GM23338 (cell line): ENCODE data around the gene UCN2. TPM values are rescaled to one million over a fixed set of nuclear protein-coding genes. Genes with fewer than 3 reads are reported as not detected.

Experiments used
- ATAC-seq: fragments of 200-7000 bp; cut with Tn5 transposase; 3 replicates; pipeline ENCODE4 v1.9.1; 2020
- DNase-seq: peaks from one replicate; pipeline ENCODE4 v3.0.0-alpha.2; 2015; ENCODE audit warnings: low spot score
- H2AFZ ChIP-seq: fragments of 200-600 bp; sonication (generic); 2 replicates; pipeline ENCODE4 v1.8.0; 2016; ENCODE audit warnings: antibody characterized with exemption, mild to moderate bottlenecking, moderate library complexity
- H3F3A ChIP-seq: fragments of 200-600 bp; sonication (generic); replicated peaks from 2 replicates; pipeline ENCODE4 v1.8.0; 2017; ENCODE audit warnings: antibody characterized with exemption, mixed run types, low read depth
- H3K27ac ChIP-seq: fragments of 200-600 bp; sonication (generic); 2 replicates; pipeline ENCODE4 v1.6.1; 2016; ENCODE audit warnings: low read depth
- H3K27me3 ChIP-seq: fragments of 200-600 bp; sonication (generic); 2 replicates; pipeline ENCODE4 v1.8.0; 2016; ENCODE audit warnings: mild to moderate bottlenecking, mixed run types, moderate library complexity; ENCODE audit not compliant: insufficient read depth
- H3K36me3 ChIP-seq: fragments of 200-600 bp; sonication (generic); 2 replicates; pipeline ENCODE4 v1.8.0; 2016; ENCODE audit warnings: mild to moderate bottlenecking; ENCODE audit not compliant: insufficient read depth
- H3K4me1 ChIP-seq: fragments of 200-600 bp; sonication (generic); 2 replicates; pipeline ENCODE4 v1.8.0; 2016; ENCODE audit warnings: mild to moderate bottlenecking, moderate library complexity; ENCODE audit not compliant: insufficient read depth
- H3K4me2 ChIP-seq: fragments of 200-600 bp; sonication (generic); 2 replicates; pipeline ENCODE4 v1.7.1; 2017; ENCODE audit warnings: mixed run types
- H3K4me3 ChIP-seq: fragments of 200-600 bp; sonication (generic); 2 replicates; pipeline ENCODE4 v1.6.1; 2016; ENCODE audit warnings: mixed run types
- H3K79me2 ChIP-seq: fragments of 200-600 bp; sonication (generic); replicated peaks from 2 replicates; pipeline ENCODE4 v1.8.0; 2017; ENCODE audit warnings: mild to moderate bottlenecking; ENCODE audit not compliant: insufficient read depth
- H3K9me2 ChIP-seq: fragments of 200-600 bp; sonication (generic); 2 replicates; pipeline ENCODE4 v1.8.0; 2017; ENCODE audit not compliant: insufficient read depth
- H4K20me1 ChIP-seq: fragments of 200-600 bp; sonication (generic); replicated peaks from 2 replicates; pipeline ENCODE4 v1.8.0; 2017; ENCODE audit warnings: mild to moderate bottlenecking; ENCODE audit not compliant: insufficient read depth
- H3K27ac Mint-ChIP-seq: 2 replicates; pipeline ENCODE4 v1.8.0; 2020; ENCODE audit warnings: inconsistent platforms, mild to moderate bottlenecking, moderate library complexity, mixed read lengths
- H3K27me3 Mint-ChIP-seq: 3 replicates; pipeline ENCODE4 v1.8.0; 2022; ENCODE audit warnings: low read depth, mild to moderate bottlenecking, moderate library complexity, mixed read lengths, inconsistent platforms; ENCODE audit not compliant: insufficient read depth, poor library complexity
- H3K36me3 Mint-ChIP-seq: 3 replicates; pipeline ENCODE4 v1.8.0; 2021; ENCODE audit warnings: low read depth, mild to moderate bottlenecking, inconsistent platforms, moderate library complexity, mixed read lengths
- H3K4me1 Mint-ChIP-seq: 3 replicates; pipeline ENCODE4 v1.8.0; 2020; ENCODE audit warnings: mild to moderate bottlenecking, inconsistent platforms, mixed read lengths
- H3K4me3 Mint-ChIP-seq: 3 replicates; pipeline ENCODE4 v1.8.0; 2021; ENCODE audit warnings: moderate library complexity, mild to moderate bottlenecking, inconsistent platforms, mixed read lengths
- H3K9me3 Mint-ChIP-seq: 3 replicates; pipeline ENCODE4 v1.8.0; 2020; ENCODE audit warnings: moderate library complexity, mild to moderate bottlenecking, inconsistent platforms, mixed read lengths
- CREB1 ChIP-seq: fragments of 250-450 bp; sonication (Bioruptor Pico); IDR thresholded peaks from 2 replicates; pipeline ENCODE4 v1.5.0; 2020; ENCODE audit warnings: low read depth, mild to moderate bottlenecking, moderate library complexity
- ETS1 ChIP-seq: IDR thresholded peaks from 2 replicates; pipeline ENCODE4 v1.6.1; 2016; ENCODE audit warnings: antibody characterized with exemption
- EZH2 ChIP-seq: fragments of 200-600 bp; sonication (generic); IDR thresholded peaks from one replicate; pipeline ENCODE4 v1.8.0; 2017; ENCODE audit warnings: antibody characterized with exemption, mild to moderate bottlenecking, low read depth; ENCODE audit not compliant: unreplicated experiment
- EZH2phosphoT487 ChIP-seq: fragments of 200-600 bp; sonication (generic); IDR thresholded peaks from one replicate; pipeline ENCODE4 v1.8.1; 2018; ENCODE audit warnings: antibody characterized with exemption; ENCODE audit not compliant: unreplicated experiment
- JUNB ChIP-seq: IDR thresholded peaks from one replicate; pipeline ENCODE4 v1.6.1; 2016; ENCODE audit warnings: antibody characterized with exemption; ENCODE audit not compliant: unreplicated experiment
- NANOG ChIP-seq: IDR thresholded peaks from 2 replicates; pipeline ENCODE4 v1.6.1; 2016; ENCODE audit warnings: antibody characterized with exemption, borderline replicate concordance
- POLR2AphosphoS5 ChIP-seq: IDR thresholded peaks from 2 replicates; pipeline ENCODE4 v1.6.1; 2016; ENCODE audit warnings: antibody characterized with exemption, low read depth
- REST ChIP-seq: IDR thresholded peaks from one replicate; pipeline ENCODE4 v1.6.1; 2018; ENCODE audit warnings: antibody characterized with exemption; ENCODE audit not compliant: unreplicated experiment
- STAT1 ChIP-seq: IDR thresholded peaks from one replicate; pipeline ENCODE4 v1.6.1; 2016; ENCODE audit warnings: antibody characterized with exemption; ENCODE audit not compliant: unreplicated experiment
- ZNF114 ChIP-seq: fragments of 250-450 bp; sonication (Bioruptor Pico); IDR thresholded peaks from 2 replicates; pipeline ENCODE4 v1.5.0; 2020; ENCODE audit warnings: mild to moderate bottlenecking, moderate library complexity
- ZNF331 ChIP-seq: fragments of 250-450 bp; sonication (Bioruptor Pico); IDR thresholded peaks from 2 replicates; pipeline ENCODE4 v1.5.0; 2020; ENCODE audit warnings: low read depth, mild to moderate bottlenecking, moderate library complexity
- polyA plus RNA-seq: library from polyadenylated mRNA; unstranded; fragments of >200 nt; fragmentation: Nextera tagmentation; extraction: Ambion mirVana; gene quantifications from 2 replicates; pipeline ENCODE4 v1.2.1, GENCODE V29; 2016
- total RNA-seq: library from RNA; depleted of rRNA; stranded (reverse); fragments of >200 nt; shearing (Covaris generic); gene quantifications from 2 replicates; pipeline ENCODE4 v1.2.3, GENCODE V29; 2014
- TF ChIP-seq, protein P1 (sequence below): fragments of 250-450 bp; sonication (Bioruptor Pico); IDR thresholded peaks from 2 replicates; pipeline ENCODE4 v1.5.0; 2020; ENCODE audit warnings: mild to moderate bottlenecking, moderate library complexity
- TF ChIP-seq, protein P2 (sequence below), 2 experiments: fragments of 200-600 bp in 1 of 2; sonication (generic) in 1 of 2; conservative IDR thresholded peaks; 2 replicates each; pipeline versions ENCODE4 v1.5.1 to v1.6.1; 2016 to 2017; ENCODE audit warnings: antibody characterized with exemption in 2 of 2, low read depth in 2 of 2, mild to moderate bottlenecking in 2 of 2, moderate library complexity in 1 of 2

Gene UCN2
- total and polyA plus RNA-seq, 2 experiments from 2014 or later = 0.17 TPM; not detected in 1

GRCh38 chr3:48543271-48543866, 20.2 kb downstream of the UCN2 start:
- peaks cover 10% of the 10 kb centered on the region for H3K27me3 Mint-ChIP-seq
- H3K4me3 Mint-ChIP-seq = no peak overlapping the region
- no peaks in the 10 kb centered on the region; the same call in 1 of the 2 replicates for H4K20me1 ChIP-seq
- no peak overlapping the region for H3K4me2 ChIP-seq
- no peak overlapping the region for H2AFZ ChIP-seq
- no peak overlapping the region for H3K27ac ChIP-seq
- H3K36me3 Mint-ChIP-seq = peaks cover 21% of the 10 kb centered on the region
- H3K4me3 ChIP-seq = no peak overlapping the region
- no peaks in the 10 kb centered on the region for H3K4me1 ChIP-seq
- DNase-seq = no peak
- H3K36me3 ChIP-seq = peaks cover 14% of the 10 kb centered on the region; the same call in 1 of the 2 replicates
- ATAC-seq = no peak; the same call in 2 of the 3 replicates
- TF ChIP-seq EZH2 (no peak), ETS1 (no peak), CREB1 (CRISPR knock-in tag) (no peak), POLR2AphosphoS5 (no peak), ZNF114 (CRISPR knock-in tag) (no peak), STAT1 (no peak), REST (no peak), NANOG (no peak), EZH2phosphoT487 (no peak), ZNF331 (CRISPR knock-in tag) (no peak), JUNB (no peak)
- TF ChIP-seq, protein P1, sequence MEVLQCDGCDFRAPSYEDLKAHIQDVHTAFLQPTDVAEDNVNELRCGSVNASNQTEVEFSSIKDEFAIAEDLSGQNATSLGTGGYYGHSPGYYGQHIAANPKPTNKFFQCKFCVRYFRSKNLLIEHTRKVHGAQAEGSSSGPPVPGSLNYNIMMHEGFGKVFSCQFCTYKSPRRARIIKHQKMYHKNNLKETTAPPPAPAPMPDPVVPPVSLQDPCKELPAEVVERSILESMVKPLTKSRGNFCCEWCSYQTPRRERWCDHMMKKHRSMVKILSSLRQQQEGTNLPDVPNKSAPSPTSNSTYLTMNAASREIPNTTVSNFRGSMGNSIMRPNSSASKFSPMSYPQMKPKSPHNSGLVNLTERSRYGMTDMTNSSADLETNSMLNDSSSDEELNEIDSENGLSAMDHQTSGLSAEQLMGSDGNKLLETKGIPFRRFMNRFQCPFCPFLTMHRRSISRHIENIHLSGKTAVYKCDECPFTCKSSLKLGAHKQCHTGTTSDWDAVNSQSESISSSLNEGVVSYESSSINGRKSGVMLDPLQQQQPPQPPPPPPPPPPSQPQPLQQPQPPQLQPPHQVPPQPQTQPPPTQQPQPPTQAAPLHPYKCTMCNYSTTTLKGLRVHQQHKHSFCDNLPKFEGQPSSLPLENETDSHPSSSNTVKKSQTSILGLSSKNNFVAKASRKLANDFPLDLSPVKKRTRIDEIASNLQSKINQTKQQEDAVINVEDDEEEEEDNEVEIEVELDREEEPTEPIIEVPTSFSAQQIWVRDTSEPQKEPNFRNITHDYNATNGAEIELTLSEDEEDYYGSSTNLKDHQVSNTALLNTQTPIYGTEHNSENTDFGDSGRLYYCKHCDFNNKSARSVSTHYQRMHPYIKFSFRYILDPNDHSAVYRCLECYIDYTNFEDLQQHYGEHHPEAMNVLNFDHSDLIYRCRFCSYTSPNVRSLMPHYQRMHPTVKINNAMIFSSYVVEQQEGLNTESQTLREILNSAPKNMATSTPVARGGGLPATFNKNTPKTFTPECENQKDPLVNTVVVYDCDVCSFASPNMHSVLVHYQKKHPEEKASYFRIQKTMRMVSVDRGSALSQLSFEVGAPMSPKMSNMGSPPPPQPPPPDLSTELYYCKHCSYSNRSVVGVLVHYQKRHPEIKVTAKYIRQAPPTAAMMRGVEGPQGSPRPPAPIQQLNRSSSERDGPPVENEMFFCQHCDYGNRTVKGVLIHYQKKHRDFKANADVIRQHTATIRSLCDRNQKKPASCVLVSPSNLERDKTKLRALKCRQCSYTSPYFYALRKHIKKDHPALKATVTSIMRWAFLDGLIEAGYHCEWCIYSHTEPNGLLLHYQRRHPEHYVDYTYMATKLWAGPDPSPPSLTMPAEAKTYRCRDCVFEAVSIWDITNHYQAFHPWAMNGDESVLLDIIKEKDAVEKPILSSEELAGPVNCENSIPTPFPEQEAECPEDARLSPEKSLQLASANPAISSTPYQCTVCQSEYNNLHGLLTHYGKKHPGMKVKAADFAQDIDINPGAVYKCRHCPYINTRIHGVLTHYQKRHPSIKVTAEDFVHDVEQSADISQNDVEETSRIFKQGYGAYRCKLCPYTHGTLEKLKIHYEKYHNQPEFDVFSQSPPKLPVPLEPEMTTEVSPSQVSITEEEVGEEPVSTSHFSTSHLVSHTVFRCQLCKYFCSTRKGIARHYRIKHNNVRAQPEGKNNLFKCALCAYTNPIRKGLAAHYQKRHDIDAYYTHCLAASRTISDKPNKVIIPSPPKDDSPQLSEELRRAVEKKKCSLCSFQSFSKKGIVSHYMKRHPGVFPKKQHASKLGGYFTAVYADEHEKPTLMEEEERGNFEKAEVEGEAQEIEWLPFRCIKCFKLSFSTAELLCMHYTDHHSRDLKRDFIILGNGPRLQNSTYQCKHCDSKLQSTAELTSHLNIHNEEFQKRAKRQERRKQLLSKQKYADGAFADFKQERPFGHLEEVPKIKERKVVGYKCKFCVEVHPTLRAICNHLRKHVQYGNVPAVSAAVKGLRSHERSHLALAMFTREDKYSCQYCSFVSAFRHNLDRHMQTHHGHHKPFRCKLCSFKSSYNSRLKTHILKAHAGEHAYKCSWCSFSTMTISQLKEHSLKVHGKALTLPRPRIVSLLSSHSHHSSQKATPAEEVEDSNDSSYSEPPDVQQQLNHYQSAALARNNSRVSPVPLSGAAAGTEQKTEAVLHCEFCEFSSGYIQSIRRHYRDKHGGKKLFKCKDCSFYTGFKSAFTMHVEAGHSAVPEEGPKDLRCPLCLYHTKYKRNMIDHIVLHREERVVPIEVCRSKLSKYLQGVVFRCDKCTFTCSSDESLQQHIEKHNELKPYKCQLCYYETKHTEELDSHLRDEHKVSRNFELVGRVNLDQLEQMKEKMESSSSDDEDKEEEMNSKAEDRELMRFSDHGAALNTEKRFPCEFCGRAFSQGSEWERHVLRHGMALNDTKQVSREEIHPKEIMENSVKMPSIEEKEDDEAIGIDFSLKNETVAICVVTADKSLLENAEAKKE (CRISPR knock-in tag) = no peak
- TF ChIP-seq, protein P2, sequence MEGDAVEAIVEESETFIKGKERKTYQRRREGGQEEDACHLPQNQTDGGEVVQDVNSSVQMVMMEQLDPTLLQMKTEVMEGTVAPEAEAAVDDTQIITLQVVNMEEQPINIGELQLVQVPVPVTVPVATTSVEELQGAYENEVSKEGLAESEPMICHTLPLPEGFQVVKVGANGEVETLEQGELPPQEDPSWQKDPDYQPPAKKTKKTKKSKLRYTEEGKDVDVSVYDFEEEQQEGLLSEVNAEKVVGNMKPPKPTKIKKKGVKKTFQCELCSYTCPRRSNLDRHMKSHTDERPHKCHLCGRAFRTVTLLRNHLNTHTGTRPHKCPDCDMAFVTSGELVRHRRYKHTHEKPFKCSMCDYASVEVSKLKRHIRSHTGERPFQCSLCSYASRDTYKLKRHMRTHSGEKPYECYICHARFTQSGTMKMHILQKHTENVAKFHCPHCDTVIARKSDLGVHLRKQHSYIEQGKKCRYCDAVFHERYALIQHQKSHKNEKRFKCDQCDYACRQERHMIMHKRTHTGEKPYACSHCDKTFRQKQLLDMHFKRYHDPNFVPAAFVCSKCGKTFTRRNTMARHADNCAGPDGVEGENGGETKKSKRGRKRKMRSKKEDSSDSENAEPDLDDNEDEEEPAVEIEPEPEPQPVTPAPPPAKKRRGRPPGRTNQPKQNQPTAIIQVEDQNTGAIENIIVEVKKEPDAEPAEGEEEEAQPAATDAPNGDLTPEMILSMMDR (conservative IDR thresholded peaks at IDR 0.05; ENCODE audit: low read depth in 2 of 2) = no peak
- no peaks in the 10 kb centered on the region for H3K27me3 ChIP-seq
- H3K79me2 ChIP-seq = no peaks in the 10 kb centered on the region
- H3K4me1 Mint-ChIP-seq = no peaks in the 10 kb centered on the region
- H3K27ac Mint-ChIP-seq = no peak overlapping the region
- H3K9me3 Mint-ChIP-seq = no peaks in the 10 kb centered on the region
- no peaks in the 10 kb centered on the region for H3K9me2 ChIP-seq
- 0 out of 2 replicates have a peak, but pooled peaks cover 11% of the 10 kb centered on the region for H3F3A ChIP-seq
